H1 (cell line): ENCODE data around the gene NHERF2. TPM values are rescaled to one million over a fixed set of nuclear protein-coding genes. Genes with fewer than 3 reads are reported as not detected.

Experiments
- BACH1 ChIP-seq: IDR thresholded peaks from 2 replicates; pipeline ENCODE4 v1.6.1; 2012; ENCODE audit warnings: low read length, improper control_type of control experiment
- BRCA1 ChIP-seq: IDR thresholded peaks from 2 replicates; pipeline ENCODE4 v1.6.1; 2012; ENCODE audit warnings: low read depth, low read length, improper control_type of control experiment
- CBX5 ChIP-seq: fragments of 300-800, 300-1000 bp; sonication (generic); IDR thresholded peaks from 2 replicates; pipeline ENCODE4 v1.7.1; 2016; ENCODE audit warnings: antibody characterized with exemption, low read length, low read depth
- CEBPB ChIP-seq: IDR thresholded peaks from 2 replicates; pipeline ENCODE4 v1.6.1; 2012; ENCODE audit warnings: low read depth, low read length
- CHD2 ChIP-seq: IDR thresholded peaks from 2 replicates; pipeline ENCODE4 v1.6.1; 2012; ENCODE audit warnings: low read length, improper control_type of control experiment
- CREB1 ChIP-seq: IDR thresholded peaks from 2 replicates; pipeline ENCODE4 v1.6.1; 2012; ENCODE audit warnings: inconsistent platforms
- E2F6 ChIP-seq: IDR thresholded peaks from 2 replicates; pipeline ENCODE4 v1.6.1; 2012; ENCODE audit warnings: inconsistent platforms
- EZH2 ChIP-seq: fragments of 200-600 bp; sonication (generic); IDR thresholded peaks from 2 replicates; pipeline ENCODE4 v1.7.1; 2012; ENCODE audit warnings: low read depth, mild to moderate bottlenecking, moderate library complexity, low read length, inconsistent platforms; ENCODE audit not compliant: severe bottlenecking
- FOSL1 ChIP-seq: IDR thresholded peaks from 2 replicates; pipeline ENCODE4 v1.6.1; 2011; ENCODE audit warnings: mild to moderate bottlenecking, low read depth, low read length, moderate library complexity; ENCODE audit not compliant: insufficient read depth
- GTF2F1 ChIP-seq: IDR thresholded peaks from 2 replicates; pipeline ENCODE4 v1.6.1; 2012; ENCODE audit warnings: low read depth, low read length, improper control_type of control experiment, borderline replicate concordance
- JUND ChIP-seq: IDR thresholded peaks from 2 replicates; pipeline ENCODE4 v1.6.1; 2011; ENCODE audit warnings: mild to moderate bottlenecking, improper control_type of control experiment, low read length
- KDM4A ChIP-seq: IDR thresholded peaks from one replicate; pipeline ENCODE4 v1.7.1; 2012; ENCODE audit warnings: low read depth, mild to moderate bottlenecking, moderate library complexity, low read length, inconsistent platforms; ENCODE audit not compliant: severe bottlenecking
- NRF1 ChIP-seq: IDR thresholded peaks from 2 replicates; pipeline ENCODE4 v1.6.1; 2011; ENCODE audit warnings: mild to moderate bottlenecking, low read depth, low read length, improper control_type of control experiment
- PHF8 ChIP-seq: fragments of 200-600 bp; sonication (generic); conservative IDR thresholded peaks from 2 replicates; pipeline ENCODE4 v1.7.1; 2012; ENCODE audit warnings: low read depth, mild to moderate bottlenecking, inconsistent platforms, low read length, moderate library complexity
- POLR2AphosphoS5 ChIP-seq: IDR thresholded peaks from 2 replicates; pipeline ENCODE4 v1.6.1; 2011; ENCODE audit warnings: low read depth, low read length
- POU5F1 ChIP-seq: IDR thresholded peaks from 2 replicates; pipeline ENCODE4 v1.6.1; 2011; ENCODE audit warnings: low read depth, mild to moderate bottlenecking, low read length, moderate library complexity
- RFX5 ChIP-seq: IDR thresholded peaks from 2 replicates; pipeline ENCODE4 v1.6.1; 2011; ENCODE audit warnings: low read depth, low read length, improper control_type of control experiment, borderline replicate concordance
- SIN3A ChIP-seq, 2 experiments: IDR thresholded peaks in 1 of 2; conservative IDR thresholded peaks in 1 of 2; 2 replicates each; pipeline ENCODE4 v1.6.1; 2011 to 2012; ENCODE audit warnings: low read length in 2 of 2, improper control_type of control experiment in 1 of 2, low read depth in 1 of 2, mild to moderate bottlenecking in 1 of 2
- SP1 ChIP-seq: IDR thresholded peaks from 2 replicates; pipeline ENCODE4 v1.6.1; 2011; ENCODE audit warnings: low read depth, low read length
- SRF ChIP-seq: IDR thresholded peaks from 2 replicates; pipeline ENCODE4 v1.6.1; 2011; ENCODE audit warnings: mild to moderate bottlenecking, low read depth, low read length, moderate library complexity
- TAF1 ChIP-seq: IDR thresholded peaks from 2 replicates; pipeline ENCODE4 v1.6.1; 2011; ENCODE audit warnings: mild to moderate bottlenecking, low read depth, low read length
- TEAD4 ChIP-seq: IDR thresholded peaks from 2 replicates; pipeline ENCODE4 v1.6.1; 2012; ENCODE audit warnings: low read depth, low read length, inconsistent platforms, mixed read lengths
- YY1 ChIP-seq: IDR thresholded peaks from 2 replicates; pipeline ENCODE4 v1.6.1; 2011; ENCODE audit warnings: low read depth, mild to moderate bottlenecking, low read length
- polyA plus RNA-seq, 7 experiments: library from polyadenylated mRNA; depleted of rRNA in 3 of 7; stranded (reverse) in 5 of 7; unstranded in 2 of 7; fragments of >200 nt in 5 of 7; fragments of 200-250 nt in 2 of 7; gene quantifications; 1 replicate in 5 of 7; 2 replicates in 1 of 7; 4 replicates in 1 of 7; pipeline versions ENCODE4 v1.2.1 to v1.2.3, GENCODE V29; 2011 to 2013; ENCODE audit warnings: missing spikeins in 2 of 7, mixed read lengths in 2 of 7
- total RNA-seq: library from RNA; stranded (reverse); fragmentation: NEBNext Ultra II Directional; extraction: Animal tissue kit (Norgen Biotek cat#: 25700); gene quantifications from 2 replicates; pipeline ENCODE4 v1.2.1, GENCODE V29; 2021
- TF ChIP-seq, protein P1 (sequence below): IDR thresholded peaks from 2 replicates; pipeline ENCODE4 v1.6.1; 2012; ENCODE audit warnings: inconsistent platforms
- TF ChIP-seq, protein P2 (sequence below): IDR thresholded peaks from 2 replicates; pipeline ENCODE4 v1.6.1; 2011; ENCODE audit warnings: low read depth, mild to moderate bottlenecking, low read length; ENCODE audit not compliant: insufficient read depth

Gene NHERF2
- total and polyA plus RNA-seq, 2 of the 8 experiments (the other 6 are each of a cell fraction or from before 2014, with no cell fraction given) = 13.9 to 19.3 TPM

GRCh38 chr16:1979271-1980029 is 47.3 kb upstream of the NHERF2 start (continued):
- no peak for TF ChIP-seq FOSL1
- TF ChIP-seq YY1 = no peak
- TF ChIP-seq CHD2 = no peak
- peak; percentile 29 for TF ChIP-seq KDM4A
- TF ChIP-seq CEBPB = no peak
- TF ChIP-seq, protein P1, sequence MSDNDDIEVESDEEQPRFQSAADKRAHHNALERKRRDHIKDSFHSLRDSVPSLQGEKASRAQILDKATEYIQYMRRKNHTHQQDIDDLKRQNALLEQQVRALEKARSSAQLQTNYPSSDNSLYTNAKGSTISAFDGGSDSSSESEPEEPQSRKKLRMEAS = peak; percentile 36; the same call in 1 of the 2 replicates
- TF ChIP-seq SP1 = no peak
- no peak for TF ChIP-seq BRCA1
- no peak for TF ChIP-seq PHF8
- no peak for TF ChIP-seq EZH2
- TF ChIP-seq GTF2F1 = no peak
- TF ChIP-seq E2F6 = no peak
- no peak for TF ChIP-seq CBX5
- no peak for TF ChIP-seq JUND
- peak; percentile 58 for TF ChIP-seq CREB1
- TF ChIP-seq, protein P2, sequence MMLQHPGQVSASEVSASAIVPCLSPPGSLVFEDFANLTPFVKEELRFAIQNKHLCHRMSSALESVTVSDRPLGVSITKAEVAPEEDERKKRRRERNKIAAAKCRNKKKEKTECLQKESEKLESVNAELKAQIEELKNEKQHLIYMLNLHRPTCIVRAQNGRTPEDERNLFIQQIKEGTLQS = no peak
- no peak for TF ChIP-seq RFX5
- no peak for TF ChIP-seq BACH1
- no peak for TF ChIP-seq POU5F1
- peak; percentile 4; the same call in 1 of the 2 replicates for TF ChIP-seq TEAD4
- no peak for TF ChIP-seq SIN3A (conservative IDR thresholded peaks at IDR 0.05 in 1 of 2, IDR thresholded peaks at IDR 0.05 in 1 of 2; ENCODE audit: low read depth in 1 of 2, low read length in 2 of 2)
- no peak for TF ChIP-seq NRF1
- no peak for TF ChIP-seq SRF
- TF ChIP-seq TAF1 = peak; percentile 26; the same call in 1 of the 2 replicates
- TF ChIP-seq POLR2AphosphoS5 = no peak; the same call in none of the 2 replicates
